Left ventricle myocardium inferior (tissue), 1 donor: ENCODE results near the gene NUDT9. TPM values are rescaled to one million over a fixed set of nuclear protein-coding genes. Genes with fewer than 3 reads are reported as not detected.
"Not testable (repeated sequence)": the region's sequence is repeated elsewhere in the genome, so short reads cannot be mapped to it uniquely, and the experiment has no call there.

Experiments used
- DNase-seq: peaks from one replicate; pipeline ENCODE4 v3.0.0-alpha.2; 2020
- H3K27ac ChIP-seq: fragments of 200-600 bp; replicated peaks from 2 replicates; pipeline ENCODE4 v1.8.0; 2021
- H3K27me3 ChIP-seq: fragments of 200-600 bp; 2 replicates; pipeline ENCODE4 v1.8.0; 2021; ENCODE audit warnings: low read depth
- H3K36me3 ChIP-seq: fragments of 200-600 bp; 2 replicates; pipeline ENCODE4 v1.8.0; 2021
- H3K4me1 ChIP-seq: fragments of 200-600 bp; 2 replicates; pipeline ENCODE4 v1.8.0; 2021
- H3K4me3 ChIP-seq: fragments of 200-600 bp; 2 replicates; pipeline ENCODE4 v1.8.0; 2021; ENCODE audit warnings: mild to moderate bottlenecking, moderate library complexity
- H3K9me3 ChIP-seq: fragments of 200-600 bp; replicated peaks from 2 replicates; pipeline ENCODE4 v1.8.0; 2021
- intact Hi-C: fragments of 100-400 bp; cut with micrococcal nuclease; formaldehyde crosslinking; loops from one replicate; pipeline ENCODE4 v1.11.0; 2022
- total RNA-seq: library from RNA; stranded (reverse); fragmentation: NEBNext Ultra II Directional; extraction: Animal tissue kit (Norgen Biotek cat#: 25700); gene quantifications from one replicate; pipeline ENCODE4 v1.2.1, GENCODE V29; 2021
- TF ChIP-seq, protein P1 (sequence below): fragments of 200-600 bp; IDR thresholded peaks from 2 replicates; pipeline ENCODE4 v1.8.0; 2021; ENCODE audit warnings: antibody characterized with exemption, mild to moderate bottlenecking, borderline replicate concordance
- donor health status: DM: no; HTN: yes; CAD: no; lungs with severe emphysema.

Gene NUDT9
- total RNA-seq, 1 donor from 2014 or later: 29.2 TPM

- TF ChIP-seq, protein P1, sequence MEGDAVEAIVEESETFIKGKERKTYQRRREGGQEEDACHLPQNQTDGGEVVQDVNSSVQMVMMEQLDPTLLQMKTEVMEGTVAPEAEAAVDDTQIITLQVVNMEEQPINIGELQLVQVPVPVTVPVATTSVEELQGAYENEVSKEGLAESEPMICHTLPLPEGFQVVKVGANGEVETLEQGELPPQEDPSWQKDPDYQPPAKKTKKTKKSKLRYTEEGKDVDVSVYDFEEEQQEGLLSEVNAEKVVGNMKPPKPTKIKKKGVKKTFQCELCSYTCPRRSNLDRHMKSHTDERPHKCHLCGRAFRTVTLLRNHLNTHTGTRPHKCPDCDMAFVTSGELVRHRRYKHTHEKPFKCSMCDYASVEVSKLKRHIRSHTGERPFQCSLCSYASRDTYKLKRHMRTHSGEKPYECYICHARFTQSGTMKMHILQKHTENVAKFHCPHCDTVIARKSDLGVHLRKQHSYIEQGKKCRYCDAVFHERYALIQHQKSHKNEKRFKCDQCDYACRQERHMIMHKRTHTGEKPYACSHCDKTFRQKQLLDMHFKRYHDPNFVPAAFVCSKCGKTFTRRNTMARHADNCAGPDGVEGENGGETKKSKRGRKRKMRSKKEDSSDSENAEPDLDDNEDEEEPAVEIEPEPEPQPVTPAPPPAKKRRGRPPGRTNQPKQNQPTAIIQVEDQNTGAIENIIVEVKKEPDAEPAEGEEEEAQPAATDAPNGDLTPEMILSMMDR: no peak
- intact Hi-C loops: no loop called here
- no peak overlapping the region for H3K4me3 ChIP-seq
- H3K27me3 ChIP-seq: no peaks in the 10 kb centered on the region
- DNase-seq: no peak
- peak overlapping the region; percentile 59 for H3K27ac ChIP-seq
- H3K36me3 ChIP-seq: peaks cover 92% of the 10 kb centered on the region
- no peaks in the 10 kb centered on the region for H3K9me3 ChIP-seq
- peaks cover 34% of the 10 kb centered on the region for H3K4me1 ChIP-seq
Measured at GRCh38 chr4:87476934-87477333, 54.6 kb downstream of the NUDT9 start.

- H3K27ac ChIP-seq: peak overlapping the region; percentile 14
- no peaks in the 10 kb centered on the region for H3K27me3 ChIP-seq
- no peak overlapping the region for H3K4me3 ChIP-seq
- peaks cover 91% of the 10 kb centered on the region for H3K36me3 ChIP-seq
- DNase-seq: no peak
- peaks cover 43% of the 10 kb centered on the region for H3K4me1 ChIP-seq
- intact Hi-C loops: no loop called here
- no peaks in the 10 kb centered on the region for H3K9me3 ChIP-seq
- TF ChIP-seq, protein P1: no peak
Measured at GRCh38 chr4:87478732-87479250, 56.4 kb downstream of the NUDT9 start.

DNA sequence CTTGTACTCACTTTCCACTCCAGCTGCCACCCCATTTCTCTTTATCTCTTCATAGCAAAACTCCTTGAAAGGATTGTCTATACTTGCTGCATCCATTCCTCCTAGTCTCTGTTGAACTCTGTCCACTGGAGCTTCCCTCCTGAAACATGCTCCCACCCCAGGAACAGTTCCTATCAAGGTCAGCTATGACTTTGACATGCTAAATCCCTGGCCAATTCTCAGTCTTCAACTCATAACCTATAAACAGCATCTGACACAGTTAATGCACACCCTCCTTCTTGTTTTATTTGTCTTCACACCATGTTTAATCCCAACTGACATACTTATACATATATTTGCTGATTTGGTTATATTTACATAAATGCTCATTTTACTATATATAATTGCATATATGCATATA lies 59.0 kb downstream of the NUDT9 start:
- peaks cover 43% of the 10 kb centered on the region for H3K4me1 ChIP-seq
- no peak overlapping the region for H3K4me3 ChIP-seq
- no peak for DNase-seq
- intact Hi-C loops: no loop called here
- H3K36me3 ChIP-seq: peaks cover 78% of the 10 kb centered on the region
- TF ChIP-seq, protein P1: no peak
- no peaks in the 10 kb centered on the region for H3K27me3 ChIP-seq
- H3K27ac ChIP-seq: peak overlapping the region; percentile 54
- H3K9me3 ChIP-seq: peaks cover 19% of the 10 kb centered on the region

DNA sequence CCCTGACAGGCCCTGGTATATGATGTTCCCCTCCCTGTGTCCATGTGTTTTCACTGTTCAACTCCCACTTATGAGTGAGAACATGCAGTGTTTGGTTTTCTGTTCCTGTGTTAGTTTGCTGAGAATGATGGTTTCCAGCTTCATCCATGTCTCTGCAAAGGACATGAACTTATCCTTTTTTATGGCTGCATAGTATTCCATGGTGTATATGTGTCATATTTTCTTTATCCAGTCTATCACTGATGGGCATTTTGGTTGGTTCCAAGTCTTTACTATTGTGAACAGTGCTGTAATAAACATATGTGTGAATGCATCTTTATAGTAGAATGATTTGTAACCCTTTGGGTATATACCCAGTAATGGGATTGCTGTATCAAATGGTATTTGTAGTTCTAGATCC lies 60.9 kb downstream of the NUDT9 start:
- H3K4me3 ChIP-seq, intact Hi-C loops, H3K27ac ChIP-seq, H3K27me3 ChIP-seq, DNase-seq: not testable (repeated sequence)
- Histone ChIP-seq H3K9me3 (peaks cover 27% of the 10 kb centered on the region), H3K36me3 (peaks cover 79% of the 10 kb centered on the region), H3K4me1 (peaks cover 34% of the 10 kb centered on the region)

GRCh38 chr4:87488666-87489065 lies 66.3 kb downstream of the NUDT9 start:
- Histone ChIP-seq H3K27ac (peak overlapping the region; percentile 81), H3K4me1 (peaks cover 52% of the 10 kb centered on the region), H3K9me3 (peaks cover 30% of the 10 kb centered on the region), H3K36me3 (peaks cover 83% of the 10 kb centered on the region)
- intact Hi-C loops, DNase-seq, H3K27me3 ChIP-seq, H3K4me3 ChIP-seq: not testable (repeated sequence)

DNA sequence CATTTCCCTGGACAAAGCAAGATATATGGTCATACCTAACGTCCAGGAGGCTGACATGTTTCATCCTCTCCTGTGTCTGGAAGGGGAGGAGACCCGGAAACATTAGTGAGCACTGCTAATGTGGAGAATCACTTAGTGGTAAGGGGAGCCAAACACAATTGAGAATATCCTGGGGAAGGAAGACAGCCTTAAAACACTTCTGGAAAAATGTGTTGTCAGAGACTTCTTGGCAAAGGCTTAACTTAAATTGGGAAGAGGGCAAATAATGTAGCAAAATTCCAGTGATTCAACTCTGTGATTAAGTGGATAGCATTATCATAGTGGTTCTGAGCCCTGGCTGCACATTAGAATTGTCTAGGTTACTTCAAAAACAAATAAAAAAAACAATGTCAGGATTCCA lies 67.3 kb downstream of the NUDT9 start:
- TF ChIP-seq, protein P1: no peak
- H3K4me1 ChIP-seq: peaks cover 53% of the 10 kb centered on the region
- intact Hi-C loops: no loop called here

More for the DNA sequence above, 67.3 kb downstream of the NUDT9 start:
- Histone ChIP-seq H3K36me3 (peaks cover 88% of the 10 kb centered on the region), H3K27ac (peak overlapping the region; percentile 81), H3K27me3 (no peaks in the 10 kb centered on the region), H3K4me3 (no peak overlapping the region), H3K9me3 (peaks cover 23% of the 10 kb centered on the region)
- DNase-seq: no peak
